Right kidney (tissue), 9 donors: ENCODE data around the gene DRAM1.
"Not testable (repeated sequence)": the region's sequence is repeated elsewhere in the genome, so short reads cannot be mapped to it uniquely, and the experiment has no call there.

Source experiments
- DNase-seq: peaks from one replicate; pipeline ENCODE4 v3.0.0-alpha.2; 2016
- long read RNA-seq, 8 donors: transcript quantifications; one replicate each; lab custom pipeline, GENCODE V29; 2026

The DRAM1 gene, protein sequence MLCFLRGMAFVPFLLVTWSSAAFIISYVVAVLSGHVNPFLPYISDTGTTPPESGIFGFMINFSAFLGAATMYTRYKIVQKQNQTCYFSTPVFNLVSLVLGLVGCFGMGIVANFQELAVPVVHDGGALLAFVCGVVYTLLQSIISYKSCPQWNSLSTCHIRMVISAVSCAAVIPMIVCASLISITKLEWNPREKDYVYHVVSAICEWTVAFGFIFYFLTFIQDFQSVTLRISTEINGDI
- long read RNA-seq, donor 1, partial matches to known transcripts, result 41 of 43 reads
- long read RNA-seq, donor 1, other reads (novel, unspliced or antisense), result 0 of 43 reads
- long read RNA-seq, donor 2, transcript DRAM1-201 (7 exons, 3,519 nt), result major isoform, 6 of 26 reads
- long read RNA-seq, donor 2, partial matches to known transcripts, result 20 of 26 reads
- long read RNA-seq, donor 2, other reads (novel, unspliced or antisense), result 0 of 26 reads
- long read RNA-seq, donor 3, partial matches to known transcripts, result 0 of 3 reads
- long read RNA-seq, donor 3, other reads (novel, unspliced or antisense), result 0 of 3 reads
- long read RNA-seq, donor 4, partial matches to known transcripts, result 18 of 21 reads
- long read RNA-seq, donor 4, other reads (novel, unspliced or antisense), result 0 of 21 reads
- long read RNA-seq, donor 5, partial matches to known transcripts, result 49 of 59 reads
- long read RNA-seq, donor 5, other reads (novel, unspliced or antisense), result 7 of 59 reads
- long read RNA-seq, donor 6, partial matches to known transcripts, result 0 of 3 reads
- long read RNA-seq, donor 6, other reads (novel, unspliced or antisense), result 0 of 3 reads
- long read RNA-seq, donor 7, transcript DRAM1-201 (7 exons, 3,519 nt), result major isoform, 7 of 59 reads
- long read RNA-seq, donor 7, partial matches to known transcripts, result 19 of 59 reads
- long read RNA-seq, donor 7, other reads (novel, unspliced or antisense), result 32 of 59 reads
- long read RNA-seq, donor 8, transcript DRAM1-201 (7 exons, 3,519 nt), result major isoform, 5 of 51 reads
- long read RNA-seq, donor 8, partial matches to known transcripts, result 41 of 51 reads
- long read RNA-seq, donor 8, other reads (novel, unspliced or antisense), result 5 of 51 reads

DNA sequence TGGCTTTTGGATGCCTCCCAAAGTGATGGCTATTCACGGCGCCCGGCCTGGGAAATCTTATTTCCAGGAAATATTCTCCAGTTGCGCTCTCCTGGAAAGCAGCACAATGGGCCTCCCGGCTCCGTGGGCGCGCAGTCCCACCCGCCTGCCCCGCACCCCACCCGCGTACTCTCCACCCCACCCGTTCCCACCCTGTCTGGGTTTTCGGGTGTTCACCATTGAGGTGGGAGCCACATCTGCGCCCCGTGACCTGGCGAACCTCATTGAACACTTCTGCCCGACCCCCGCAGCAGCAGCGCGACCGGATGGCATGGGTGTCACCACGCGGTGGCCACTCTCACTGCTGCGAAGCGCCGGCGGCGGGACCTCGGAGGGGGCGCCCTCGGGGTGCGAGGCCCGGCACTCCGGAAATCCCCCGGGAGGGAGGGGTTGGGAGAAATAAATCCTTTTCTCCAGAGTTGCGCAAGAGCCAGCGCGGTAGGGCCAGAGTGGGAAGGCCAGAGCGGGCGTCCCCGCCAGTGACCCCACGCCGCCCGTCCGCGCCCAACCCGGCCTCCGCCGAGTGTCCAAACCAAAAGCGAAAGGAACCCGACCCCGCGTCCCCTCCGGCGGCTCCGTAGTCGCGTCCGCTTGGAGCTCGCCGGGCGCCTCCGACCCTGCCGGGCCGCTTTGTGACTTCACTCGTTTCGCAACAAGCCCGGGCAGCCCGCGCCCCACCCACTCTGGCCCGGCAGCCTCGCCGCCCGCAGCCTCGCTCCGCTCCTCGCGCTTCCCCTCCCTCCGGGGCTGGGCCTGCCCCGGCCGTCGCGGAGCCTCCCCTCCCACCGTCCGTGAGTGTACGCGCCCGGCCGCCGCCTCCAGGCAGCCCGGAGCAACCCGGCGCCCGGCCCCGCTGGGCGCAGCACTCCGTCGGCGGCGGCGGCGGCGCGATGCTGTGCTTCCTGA is at the start of gene DRAM1:
DRAM1 (plus strand) TSS at position 720 of the 945 bp plus-strand sequence; CDS start at position 930, 210 bp downstream.
- DNase-seq, result peak; percentile 95

DNA sequence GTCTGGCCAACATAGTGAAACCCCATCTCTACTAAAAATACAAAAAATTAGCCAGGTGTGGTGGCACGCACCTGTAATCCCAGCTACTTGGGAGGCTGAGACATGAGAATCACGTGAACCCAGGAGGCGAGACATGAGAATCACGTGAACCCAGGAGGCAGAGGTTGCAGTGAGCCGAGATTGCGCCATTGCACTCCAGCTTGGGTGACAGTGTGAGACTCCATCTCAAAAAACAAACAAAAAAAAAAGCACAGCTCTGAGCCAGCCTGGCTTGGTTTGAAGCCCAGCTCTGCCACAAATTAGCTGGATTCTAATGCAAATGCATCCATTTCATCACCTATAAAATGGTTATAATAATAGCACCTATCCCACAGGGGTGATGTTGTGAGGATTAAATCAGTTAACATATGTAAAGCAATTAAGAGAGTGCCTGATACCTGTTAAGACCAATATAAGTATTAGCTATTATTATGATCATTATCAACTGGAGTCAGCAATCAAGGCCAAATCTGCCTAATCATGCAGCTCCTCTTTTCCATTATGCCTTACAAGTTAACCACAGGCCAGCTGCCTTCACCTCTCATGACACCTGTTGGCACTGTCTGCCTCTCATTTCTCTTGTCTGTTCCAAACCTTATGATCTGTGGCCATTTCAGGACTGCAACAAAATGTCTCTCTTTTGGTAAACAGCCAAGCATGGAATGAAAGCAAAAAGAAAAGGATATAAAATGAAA is 48.8 kb upstream of the DRAM1 start:
- no peak for DNase-seq

DNA sequence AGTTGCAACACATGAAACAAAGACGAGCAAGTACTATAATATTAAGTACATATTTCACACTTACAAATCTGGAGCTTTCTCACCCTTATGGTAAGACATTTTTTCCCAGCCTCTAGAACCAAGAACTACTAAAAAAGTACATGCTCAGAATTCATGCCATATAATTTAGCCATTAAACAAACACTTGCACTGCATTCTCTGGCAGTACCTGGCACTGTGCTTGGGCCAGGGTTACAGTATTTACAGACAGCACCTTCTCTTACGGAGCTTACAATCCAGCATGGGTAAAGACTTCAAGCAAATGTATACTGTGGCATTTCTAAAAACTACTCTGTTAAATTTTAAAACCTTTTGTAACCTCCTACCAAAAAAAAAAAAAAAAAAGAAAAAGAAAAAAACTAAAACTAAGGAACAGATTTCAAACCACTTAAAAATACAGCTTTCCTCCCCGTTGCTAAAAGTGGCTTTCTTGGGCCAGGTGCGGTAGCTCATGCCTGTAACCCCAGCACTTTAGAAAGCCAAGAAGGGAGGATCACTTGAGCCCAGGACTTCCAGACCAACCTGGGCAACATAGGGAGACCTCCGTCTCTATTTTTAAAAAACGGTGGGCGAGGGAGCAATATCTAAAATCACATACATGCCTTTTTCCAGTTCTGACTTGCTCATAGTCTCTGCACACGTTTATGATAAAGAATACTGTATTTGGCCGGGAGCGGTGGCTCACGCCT is 47.6 kb upstream of the DRAM1 start:
- no peak for DNase-seq

DNA sequence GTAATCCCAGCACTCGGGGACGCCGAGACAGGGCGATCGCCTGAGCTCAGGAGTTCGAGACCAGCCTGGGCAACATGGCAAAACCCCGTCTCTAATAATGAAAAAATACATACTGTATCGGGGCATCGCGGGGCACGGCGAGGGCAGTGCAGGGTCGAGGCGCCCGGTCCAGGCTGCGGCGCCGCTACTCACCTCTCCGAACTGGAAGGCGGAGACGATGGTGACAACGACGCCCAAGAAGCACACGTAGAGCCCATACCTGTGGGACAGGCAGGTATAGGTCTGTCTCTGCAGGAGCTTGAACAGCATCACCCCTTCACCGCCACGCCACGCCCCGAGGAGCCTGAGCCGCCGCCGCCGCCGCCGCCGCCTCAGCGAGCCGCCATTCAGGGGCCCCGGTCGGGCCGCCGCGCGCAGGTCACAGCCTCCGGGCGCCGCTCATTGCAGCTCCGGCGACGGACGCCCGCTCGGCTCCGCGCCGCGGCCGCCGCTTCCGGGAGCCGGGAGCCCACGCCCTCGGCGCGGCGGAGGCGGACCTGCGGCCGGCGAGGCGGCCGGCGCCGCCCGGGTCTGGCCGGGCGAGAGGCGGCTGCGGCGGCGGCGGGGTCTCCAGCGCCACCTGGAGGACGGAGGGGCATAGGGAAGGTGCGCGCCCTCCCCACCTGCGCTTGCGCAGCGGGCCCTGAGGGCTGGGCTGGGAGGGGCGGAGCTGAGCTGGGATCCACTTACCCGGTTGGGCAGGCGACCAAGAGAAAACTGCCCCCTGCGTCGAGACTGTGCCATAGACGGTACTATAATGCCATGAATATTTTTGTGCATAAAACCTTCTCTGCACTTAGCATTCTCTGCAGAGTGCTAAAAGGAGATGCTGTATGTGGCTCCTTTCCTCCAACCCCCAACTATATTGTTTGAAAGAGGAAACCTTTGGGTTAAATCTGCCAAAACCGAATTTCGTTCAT is 46.7 kb upstream of the DRAM1 start, which contains the start of gene GNPTAB:
GNPTAB (minus strand) TSS at position 593 of the 959 bp plus-strand sequence; CDS start at position 309, 284 bp downstream.
- DNase-seq, result peak; percentile 90

DNA sequence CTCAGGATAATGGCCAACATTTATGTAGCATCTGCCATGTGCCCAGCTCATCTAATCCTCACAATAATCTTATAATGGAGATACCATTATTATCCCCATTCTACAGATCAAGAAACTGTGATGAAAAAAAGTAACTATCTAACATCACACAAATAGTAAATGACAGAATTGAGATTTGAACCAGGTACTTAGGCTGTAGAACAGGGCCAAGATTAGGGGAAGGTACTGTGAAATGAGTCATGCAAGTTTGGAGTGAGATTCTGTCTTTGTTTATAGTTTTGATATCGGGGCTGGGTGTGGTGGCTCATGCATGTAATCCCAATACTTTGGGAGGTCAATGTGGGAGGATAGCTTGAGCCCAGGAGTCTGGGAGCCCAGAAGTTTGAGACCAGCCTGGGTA is 45.4 kb upstream of the DRAM1 start:
- no peak for DNase-seq

DNA sequence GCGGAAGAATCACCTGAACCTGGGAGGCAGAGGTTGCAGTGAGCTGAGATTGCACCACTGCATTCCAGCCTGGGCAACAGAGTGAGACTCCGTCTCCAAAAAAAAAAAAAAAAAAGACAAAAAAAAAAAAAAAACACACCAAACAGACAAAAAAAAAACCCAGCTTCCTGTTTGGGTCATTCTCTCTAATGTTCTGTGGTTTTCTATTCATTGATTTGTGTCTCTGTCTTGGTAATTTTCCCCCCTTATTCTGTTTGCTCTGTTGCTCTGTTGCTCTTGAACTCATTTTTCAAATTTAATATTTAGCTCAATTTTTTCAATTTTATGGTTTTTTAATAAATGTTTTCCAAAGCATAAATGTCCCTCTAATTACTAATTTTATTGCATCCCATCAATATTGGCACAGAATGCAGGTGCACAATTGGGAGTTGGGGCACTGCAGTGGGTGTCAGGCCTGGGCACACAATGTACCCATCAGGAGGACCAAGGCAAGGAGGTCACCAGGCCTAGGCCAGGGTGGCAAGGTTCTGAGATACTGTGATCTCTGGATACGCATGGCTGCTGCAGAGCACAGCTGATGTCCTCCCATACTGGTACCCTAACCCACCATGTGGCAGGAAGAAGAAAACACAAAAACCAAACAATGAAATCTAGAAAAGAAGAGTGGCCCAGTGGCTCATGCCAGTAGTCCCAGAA is 38.6 kb upstream of the DRAM1 start:
- DNase-seq, result no peak

DNA sequence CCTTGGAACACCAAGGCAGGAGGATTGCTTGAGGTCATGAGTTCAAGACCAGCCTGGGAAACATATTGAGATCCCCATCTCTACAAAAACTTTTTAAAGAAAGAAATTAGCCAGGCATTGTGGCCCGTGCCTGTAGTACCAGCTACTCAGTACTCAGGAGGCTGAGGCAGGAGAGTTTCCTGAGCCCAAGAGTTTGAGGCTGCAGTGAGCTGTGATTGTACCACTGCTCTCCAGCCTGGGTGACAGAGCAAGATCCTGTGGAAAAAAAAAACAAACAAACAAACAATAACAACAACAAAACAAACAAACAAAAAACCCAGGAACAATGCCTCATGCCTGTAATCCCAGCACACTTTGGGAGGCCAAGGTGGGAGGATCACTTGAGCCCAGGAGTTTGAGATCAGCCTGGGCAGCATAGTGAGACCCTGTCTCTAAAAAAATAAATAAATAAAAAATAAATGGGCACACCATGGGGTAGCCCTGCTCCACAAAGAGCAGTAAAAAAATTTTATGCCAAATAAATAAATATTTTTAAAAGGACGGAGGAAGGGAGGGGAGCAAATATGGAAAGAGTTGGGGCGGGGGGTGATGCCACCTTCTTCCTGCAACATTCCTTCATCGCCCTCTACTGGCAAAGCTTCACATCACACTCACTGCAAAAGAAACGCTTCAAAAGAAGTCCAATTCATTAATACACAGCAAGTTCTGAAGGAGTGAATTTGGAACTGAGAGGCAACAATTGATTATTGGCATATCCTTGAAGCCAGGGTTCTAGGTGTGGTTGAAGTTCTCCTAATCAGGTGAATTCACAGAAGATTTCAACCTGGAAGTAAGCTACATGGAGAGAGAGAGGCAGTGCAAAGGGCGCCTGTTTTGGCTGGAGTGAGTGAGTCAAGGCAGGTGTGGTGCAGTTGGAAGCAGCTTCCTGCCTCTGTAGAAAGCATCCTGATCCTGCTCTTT is 37.8 kb upstream of the DRAM1 start:
- no peak for DNase-seq

DNA sequence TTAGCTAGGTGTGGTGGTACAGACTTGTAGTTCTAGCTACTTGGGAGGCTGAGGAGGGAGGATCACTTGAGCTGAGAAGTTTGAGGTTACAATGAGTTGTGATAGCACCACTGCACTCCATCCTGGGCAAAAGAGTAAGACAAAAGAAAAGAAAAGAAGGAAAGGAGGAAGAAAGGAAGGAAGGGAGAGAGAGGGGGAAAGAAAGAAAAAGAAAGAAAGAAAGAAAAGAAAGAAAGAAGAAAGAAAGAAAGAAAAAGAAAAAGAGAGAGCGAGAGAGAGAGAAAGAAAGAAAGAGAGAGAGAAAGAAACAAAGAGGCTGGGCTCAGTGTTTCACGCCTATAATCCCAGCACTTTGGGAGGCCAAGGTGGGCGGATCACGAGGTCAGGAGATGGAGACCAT is 36.3 kb upstream of the DRAM1 start:
- no peak for DNase-seq

DNA sequence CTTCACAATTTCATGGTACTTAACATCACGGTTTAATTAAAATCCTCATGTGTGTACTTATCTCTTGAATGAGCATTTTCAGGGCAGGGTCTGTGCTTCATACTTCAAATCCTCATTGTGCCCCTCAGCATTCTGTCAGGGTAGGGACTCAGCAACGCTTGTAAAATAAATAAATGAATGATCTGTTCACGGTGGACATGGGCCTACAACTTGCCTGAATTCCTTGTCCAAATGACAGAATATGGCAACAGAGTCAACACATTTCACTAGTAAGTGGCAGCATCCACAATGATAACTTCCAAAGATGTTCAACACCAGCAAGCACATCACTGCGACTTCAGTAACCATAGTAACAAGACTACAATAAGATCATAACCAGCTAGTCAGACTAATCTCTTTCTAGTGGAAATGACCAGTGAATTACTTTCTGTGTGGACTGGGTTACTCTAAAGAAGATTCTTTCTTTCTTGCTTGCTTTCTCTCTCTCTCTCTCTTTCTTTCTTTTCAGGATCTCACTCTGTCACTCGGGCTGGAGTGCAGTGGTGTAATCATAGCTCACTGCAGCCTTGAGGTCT is 32.2 kb upstream of the DRAM1 start:
- no peak for DNase-seq

DNA sequence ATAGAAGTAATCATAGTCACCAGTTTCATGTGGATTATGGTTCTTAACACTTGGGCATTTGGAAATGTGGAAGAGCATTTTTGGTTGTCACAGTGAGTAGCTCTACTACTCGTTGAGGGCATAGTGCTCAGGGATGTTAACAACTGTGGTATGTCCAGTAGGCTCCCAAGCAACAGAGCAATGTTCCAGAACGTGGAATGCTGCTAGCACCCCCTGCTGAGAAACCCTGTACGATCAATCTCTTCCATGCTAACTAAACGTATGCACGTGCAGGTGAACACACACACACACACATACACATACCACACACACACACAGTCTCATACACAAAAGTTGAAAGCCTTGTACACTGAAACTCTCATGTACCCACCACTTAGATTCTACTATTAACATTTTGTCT is 30.1 kb upstream of the DRAM1 start:
- DNase-seq, result no peak

DNA sequence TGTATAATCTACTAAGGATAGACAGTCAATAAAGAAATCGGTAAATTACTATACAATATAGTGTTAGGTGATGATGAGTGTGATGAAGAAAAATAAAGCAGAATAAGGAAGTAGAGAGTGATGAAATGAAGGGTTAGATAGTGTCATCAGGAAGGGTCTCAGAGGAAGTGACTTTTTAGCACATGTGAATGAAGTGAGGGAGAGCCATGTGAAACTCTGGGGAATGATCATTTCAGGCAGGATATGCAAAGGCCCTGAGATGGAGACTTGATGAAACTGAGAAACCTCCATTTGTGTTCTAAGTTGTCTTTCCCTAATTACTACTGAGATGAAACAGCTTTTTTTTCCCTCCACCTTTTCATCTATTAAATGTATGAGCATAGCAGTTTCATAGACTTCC is 27.2 kb upstream of the DRAM1 start:
- no peak for DNase-seq

DNA sequence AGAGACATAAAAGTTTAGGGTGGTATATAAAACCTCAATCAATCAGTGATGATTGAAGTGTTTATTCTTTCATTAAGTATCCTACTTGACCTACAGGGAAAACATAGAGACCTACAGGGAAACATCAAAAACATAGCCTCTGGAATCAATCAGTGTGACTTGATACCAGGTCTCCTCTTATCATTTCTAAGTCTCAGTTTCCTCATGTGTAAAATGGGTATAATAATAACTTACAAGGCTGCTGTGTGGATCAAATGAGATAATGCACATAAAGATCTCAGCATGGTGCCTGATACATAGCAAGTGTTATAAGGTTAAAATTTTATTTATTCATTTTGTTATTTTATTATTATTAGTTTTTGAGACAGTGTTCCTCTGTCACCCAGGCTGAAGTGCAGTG is 24.4 kb upstream of the DRAM1 start:
- DNase-seq, result no peak

DNA sequence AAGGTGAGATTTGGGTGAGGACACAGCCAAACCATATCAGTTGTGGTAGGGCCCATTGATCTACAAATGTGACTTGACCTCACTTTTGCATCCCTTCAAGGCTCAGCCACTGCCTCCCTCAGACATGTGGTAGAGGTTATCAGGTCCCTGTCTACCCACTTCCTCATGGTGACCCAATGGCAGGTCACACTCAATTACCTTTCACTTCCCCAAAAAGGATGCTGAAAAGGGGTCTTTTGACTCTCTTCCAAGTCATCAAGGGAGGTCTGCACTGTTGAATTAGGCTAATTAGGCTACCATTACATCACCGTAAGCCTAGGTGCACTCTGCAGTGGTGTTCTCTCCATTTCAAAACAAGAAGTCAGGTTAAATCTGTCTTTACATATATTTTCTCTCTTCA is 22.6 kb upstream of the DRAM1 start:
- no peak for DNase-seq

DNA sequence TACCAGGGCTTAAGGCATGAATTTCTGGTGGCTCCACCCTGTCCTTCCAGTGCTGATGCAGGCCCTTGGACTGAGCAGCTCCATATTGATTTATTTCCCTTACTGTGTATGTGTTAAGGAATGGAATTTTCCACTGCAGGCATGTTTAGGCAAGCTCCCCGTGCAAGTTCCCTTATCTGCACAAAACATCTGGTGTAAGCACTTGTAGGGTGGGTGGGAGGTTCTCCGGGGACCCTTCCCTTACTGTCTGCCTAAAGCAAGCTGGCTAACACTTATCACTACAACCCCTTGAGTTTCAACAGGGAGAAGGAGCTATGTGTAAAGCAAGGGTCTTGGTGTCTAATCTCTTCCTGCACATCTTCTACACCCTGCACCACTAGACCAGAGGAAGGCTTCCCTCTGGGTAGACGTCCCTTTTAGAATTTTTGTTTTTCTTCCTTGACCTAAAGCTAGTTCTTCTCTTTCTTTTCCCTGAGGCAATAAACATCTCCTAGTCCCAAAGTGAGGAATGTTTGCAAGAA is 22.0 kb upstream of the DRAM1 start:
- DNase-seq, result peak; percentile 20

DNA sequence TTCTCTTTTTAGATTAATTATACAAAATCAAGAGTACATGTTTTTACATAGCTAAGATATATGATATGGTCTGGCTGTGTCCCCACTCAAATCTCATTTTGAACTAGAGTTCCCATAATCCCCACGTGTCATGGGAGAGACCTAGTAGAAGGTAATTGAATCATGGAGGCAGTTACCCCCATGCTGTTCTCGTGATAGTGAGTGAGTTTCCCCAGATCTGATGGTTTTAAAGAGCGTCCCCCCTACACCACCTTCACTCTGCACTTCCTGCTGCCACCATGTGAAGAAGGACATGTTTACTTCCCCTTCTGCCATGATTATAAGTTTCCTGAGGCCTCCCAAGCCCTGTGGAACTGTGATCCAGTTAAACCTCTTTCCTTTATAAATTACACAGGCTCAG is 21.4 kb upstream of the DRAM1 start:
- DNase-seq, result no peak

DNA sequence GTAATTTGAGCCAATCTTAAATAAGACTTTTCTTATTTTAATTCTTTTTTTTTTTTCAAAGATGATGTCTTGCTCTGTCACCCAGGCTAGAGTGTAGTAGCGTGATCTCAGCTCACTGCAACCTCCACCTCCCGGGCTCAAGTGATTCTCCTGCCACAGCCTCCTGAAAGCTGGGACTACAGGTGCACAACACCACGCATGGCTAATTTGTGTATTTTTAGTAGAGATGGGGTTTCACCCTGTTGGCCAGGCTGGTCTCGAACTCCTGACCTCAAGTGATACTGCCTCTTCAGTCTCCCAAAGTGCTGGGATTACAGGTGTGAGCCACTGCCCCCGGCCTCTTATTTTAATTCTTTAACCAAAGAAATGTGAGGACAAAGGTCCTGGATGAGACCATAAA is 20.8 kb upstream of the DRAM1 start:
- DNase-seq, result not testable (repeated sequence)
